WTC11 (cell line): ENCODE measurements around the gene TRMT11. TPM values are rescaled to one million over a fixed set of nuclear protein-coding genes. Genes with fewer than 3 reads are reported as not detected.
A peak's percentile ranks its signal among the peaks of the same experiment; 100 is the strongest.

Source experiments
- ATAC-seq: fragments of 200-7000 bp; cut with Tn5 transposase; 2 replicates; pipeline ENCODE4 v1.10.0; 2021; ENCODE audit warnings: mild to moderate bottlenecking, moderate library complexity
- CTCF ChIA-PET: fragments of 300-600 bp; sonication (Branson Sonifier 250); formaldehyde crosslinking; loops from one replicate; lab custom pipeline; 2021; ENCODE audit warnings: antibody characterized with exemption; lab: Charles Lee
- POLR2A ChIA-PET: fragments of 350-600 bp; sonication (Branson Sonifier 250); formaldehyde crosslinking; loops from one replicate; lab custom pipeline; 2021; ENCODE audit warnings: antibody characterized with exemption; lab: Charles Lee
- DNase-seq: peaks from one replicate; pipeline ENCODE4 v3.0.0; 2021; ENCODE audit warnings: low spot score
- H3K27ac Mint-ChIP-seq: 2 replicates; pipeline ENCODE4 v1.8.0; 2021; ENCODE audit warnings: mixed read lengths
- H3K27me3 Mint-ChIP-seq: 2 replicates; pipeline ENCODE4 v1.8.0; 2021; ENCODE audit warnings: low read depth, mild to moderate bottlenecking, moderate library complexity, mixed read lengths
- H3K36me3 Mint-ChIP-seq: 2 replicates; pipeline ENCODE4 v1.8.0; 2021; ENCODE audit warnings: mixed read lengths
- H3K4me1 Mint-ChIP-seq: 2 replicates; pipeline ENCODE4 v1.8.0; 2022; ENCODE audit warnings: mixed read lengths
- H3K4me3 Mint-ChIP-seq: 2 replicates; pipeline ENCODE4 v1.8.0; 2021; ENCODE audit warnings: mild to moderate bottlenecking, moderate library complexity, mixed read lengths
- H3K9me3 Mint-ChIP-seq: 2 replicates; pipeline ENCODE4 v1.8.0; 2021; ENCODE audit warnings: mixed read lengths
- AR ChIP-seq: fragments of 250-450 bp; sonication (Bioruptor Pico); IDR thresholded peaks from 2 replicates; pipeline ENCODE4 v1.9.0; 2021; ENCODE audit warnings: mild to moderate bottlenecking
- CREM ChIP-seq: sonication (generic); formaldehyde crosslinking; IDR thresholded peaks from 2 replicates; pipeline ENCODE4 v1.8.1; 2022; ENCODE audit warnings: mild to moderate bottlenecking, missing genetic modification reagents, moderate library complexity
- CTCF ChIP-seq: fragments of 200-600 bp; IDR thresholded peaks from 2 replicates; pipeline ENCODE4 v1.8.0; 2022; ENCODE audit warnings: antibody characterized with exemption
- HMGA2 ChIP-seq: fragments of 250-450 bp; sonication (Bioruptor Pico); IDR thresholded peaks from 2 replicates; pipeline ENCODE4 v1.4.0; 2021; ENCODE audit warnings: mild to moderate bottlenecking, moderate library complexity
- IRF2 ChIP-seq: sonication (generic); formaldehyde crosslinking; IDR thresholded peaks from 2 replicates; pipeline ENCODE4 v1.8.0; 2022; ENCODE audit warnings: low read depth, missing genetic modification reagents, borderline replicate concordance
- NR1H2 ChIP-seq: sonication (generic); formaldehyde crosslinking; IDR thresholded peaks from 2 replicates; pipeline ENCODE4 v1.9.0; 2021; ENCODE audit warnings: mild to moderate bottlenecking, moderate library complexity, missing genetic modification reagents
- SMAD4 ChIP-seq: sonication (generic); formaldehyde crosslinking; IDR thresholded peaks from 2 replicates; pipeline ENCODE4 v1.8.0; 2022; ENCODE audit warnings: mild to moderate bottlenecking, missing genetic modification reagents
- TCF7 ChIP-seq: sonication (generic); formaldehyde crosslinking; IDR thresholded peaks from 2 replicates; pipeline ENCODE4 v1.8.0; 2022; ENCODE audit warnings: mild to moderate bottlenecking, low read depth, missing genetic modification reagents, moderate library complexity
- ZBTB21 ChIP-seq: sonication (generic); formaldehyde crosslinking; IDR thresholded peaks from 2 replicates; pipeline ENCODE4 v1.8.1; 2023; ENCODE audit warnings: mild to moderate bottlenecking, missing genetic modification reagents, borderline replicate concordance
- ZNF263 ChIP-seq: sonication (generic); formaldehyde crosslinking; IDR thresholded peaks from 2 replicates; pipeline ENCODE4 v1.8.1; 2022; ENCODE audit warnings: low read depth, mild to moderate bottlenecking, moderate library complexity, missing genetic modification reagents
- ZNF281 ChIP-seq: sonication (generic); formaldehyde crosslinking; IDR thresholded peaks from 2 replicates; pipeline ENCODE4 v1.8.0; 2023; ENCODE audit warnings: mild to moderate bottlenecking, missing genetic modification reagents
- total RNA-seq: library from RNA; stranded (reverse); gene quantifications from 3 replicates; pipeline ENCODE4 v1.2.3, GENCODE V29; 2021
- TF ChIP-seq, protein P1 (sequence below): sonication (generic); formaldehyde crosslinking; IDR thresholded peaks from 2 replicates; pipeline ENCODE4 v1.8.1; 2022; ENCODE audit warnings: low read depth, mild to moderate bottlenecking, moderate library complexity, missing genetic modification reagents, borderline replicate concordance
- TF ChIP-seq, protein P2 (sequence below): fragments of 250-450 bp; sonication (Bioruptor Pico); IDR thresholded peaks from 2 replicates; pipeline ENCODE4 v1.9.0; 2021; ENCODE audit warnings: moderate library complexity, mild to moderate bottlenecking, inconsistent platforms, borderline replicate concordance

Gene TRMT11
- total RNA-seq, 1 experiment from 2014 or later, result 32.3 TPM

DNA sequence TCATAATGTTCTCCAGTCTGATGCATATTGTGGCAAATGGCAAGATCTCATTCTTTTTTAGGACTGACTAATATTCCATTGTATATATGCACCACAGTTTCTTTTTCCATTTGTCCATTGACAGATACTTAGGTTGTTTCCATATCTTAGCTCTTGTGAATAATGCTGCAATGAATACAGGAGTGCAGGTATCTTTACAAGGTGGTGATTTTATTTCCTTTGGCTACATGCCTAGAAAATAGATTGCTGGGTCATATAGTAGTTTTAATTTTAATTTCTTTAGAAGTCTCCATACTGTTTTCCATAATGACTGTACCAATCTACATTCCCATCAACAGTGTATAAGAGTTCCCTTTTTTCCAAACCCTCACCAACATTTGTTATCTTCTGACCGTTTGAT is 97.5 kb downstream of the TRMT11 start:
- DNase-seq (no peak), ATAC-seq (no peak)
- Mint-ChIP-seq H3K27me3 (no peaks in the 10 kb centered on the region), H3K27ac (no peak overlapping the region), H3K4me1 (no peaks in the 10 kb centered on the region), H3K4me3 (no peak overlapping the region), H3K9me3 (no peaks in the 10 kb centered on the region), H3K36me3 (no peaks in the 10 kb centered on the region)
- TF ChIP-seq SMAD4 (CRISPR knock-in tag) (no peak), ZBTB21 (no peak), HMGA2 (CRISPR knock-in tag) (no peak), CREM (CRISPR knock-in tag) (no peak), AR (CRISPR knock-in tag) (no peak), CTCF (no peak), ZNF263 (CRISPR knock-in tag) (no peak), ZNF281 (no peak)
- TF ChIP-seq, protein P1, sequence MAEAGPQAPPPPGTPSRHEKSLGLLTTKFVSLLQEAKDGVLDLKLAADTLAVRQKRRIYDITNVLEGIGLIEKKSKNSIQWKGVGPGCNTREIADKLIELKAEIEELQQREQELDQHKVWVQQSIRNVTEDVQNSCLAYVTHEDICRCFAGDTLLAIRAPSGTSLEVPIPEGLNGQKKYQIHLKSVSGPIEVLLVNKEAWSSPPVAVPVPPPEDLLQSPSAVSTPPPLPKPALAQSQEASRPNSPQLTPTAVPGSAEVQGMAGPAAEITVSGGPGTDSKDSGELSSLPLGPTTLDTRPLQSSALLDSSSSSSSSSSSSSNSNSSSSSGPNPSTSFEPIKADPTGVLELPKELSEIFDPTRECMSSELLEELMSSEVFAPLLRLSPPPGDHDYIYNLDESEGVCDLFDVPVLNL (CRISPR knock-in tag), result no peak
- TF ChIP-seq, protein P2, sequence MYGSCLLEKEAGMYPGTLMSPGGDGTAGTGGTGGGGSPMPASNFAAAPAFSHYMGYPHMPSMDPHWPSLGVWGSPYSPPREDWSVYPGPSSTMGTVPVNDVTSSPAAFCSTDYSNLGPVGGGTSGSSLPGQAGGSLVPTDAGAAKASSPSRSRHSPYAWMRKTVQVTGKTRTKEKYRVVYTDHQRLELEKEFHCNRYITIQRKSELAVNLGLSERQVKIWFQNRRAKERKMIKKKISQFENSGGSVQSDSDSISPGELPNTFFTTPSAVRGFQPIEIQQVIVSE (CRISPR knock-in tag), result no peak
- POLR2A ChIA-PET, result no interaction called here
- CTCF ChIA-PET, result no interaction called here

- ATAC-seq, result no peak
- POLR2A ChIA-PET, result no interaction called here
- no peaks in the 10 kb centered on the region for H3K27me3 Mint-ChIP-seq
- H3K27ac Mint-ChIP-seq, result peak overlapping the region; percentile 38
- no peak overlapping the region for H3K4me3 Mint-ChIP-seq
- CTCF ChIA-PET, result no interaction called here
- peaks cover 5% of the 10 kb centered on the region for H3K4me1 Mint-ChIP-seq
- no peaks in the 10 kb centered on the region for H3K9me3 Mint-ChIP-seq
- TF ChIP-seq TCF7 (no peak), NR1H2 (no peak), IRF2 (CRISPR knock-in tag) (no peak)
- H3K36me3 Mint-ChIP-seq, result no peaks in the 10 kb centered on the region
- no peak for DNase-seq
These were observed 100.2 kb downstream of the TRMT11 start for GRCh38 chr6:126086560-126086959.

Other genes with a start within 250 kb of the TRMT11 start
- gene HEY2, start 236.9 kb upstream of the TRMT11 start, total RNA-seq, result 10.6 to 12.3 TPM (median 11.5 TPM) in 3 replicates
- 9.0 to 14.4 TPM (median 9.9 TPM) in 3 replicates for gene NCOA7, start 195.6 kb upstream of the TRMT11 start, total RNA-seq
- 9.4 to 10.2 TPM (median 9.9 TPM) in 3 replicates for gene HINT3, start 29.8 kb upstream of the TRMT11 start, total RNA-seq